Fibroblast of lung (primary cell): ENCODE data around the gene CENPN. TPM values are rescaled to one million over a fixed set of nuclear protein-coding genes. Genes with fewer than 3 reads are reported as not detected.

Experiments
- DNase-seq, 2 donors: peaks; one replicate each; pipeline versions ENCODE4 v3.0.0 to v3.0.0-alpha.2; 2010; ENCODE audit warnings: low read depth in 2 of 2
- H2AFZ ChIP-seq: 2 replicates; pipeline ENCODE4 v1.5.1; 2012; ENCODE audit warnings: low read length, control low read depth, inconsistent platforms
- H3K27ac ChIP-seq: 2 replicates; pipeline ENCODE4 v1.5.1; 2011; ENCODE audit warnings: low read length, control low read depth; ENCODE audit not compliant: insufficient read depth
- H3K27me3 ChIP-seq: 2 replicates; pipeline ENCODE4 v1.5.1; 2011; ENCODE audit warnings: mild to moderate bottlenecking, low read length; ENCODE audit not compliant: control insufficient read depth, insufficient read depth
- H3K36me3 ChIP-seq: 2 replicates; pipeline ENCODE4 v1.5.1; 2011; ENCODE audit warnings: low read length; ENCODE audit not compliant: control insufficient read depth, insufficient read depth
- H3K4me1 ChIP-seq: 2 replicates; pipeline ENCODE4 v1.5.1; 2011; ENCODE audit warnings: low read length; ENCODE audit not compliant: control insufficient read depth, insufficient read depth; ENCODE audit errors: extremely low read depth
- H3K4me2 ChIP-seq: 2 replicates; pipeline ENCODE4 v1.5.1; 2011; ENCODE audit warnings: low read length, control low read depth; ENCODE audit not compliant: insufficient read depth; ENCODE audit errors: extremely low read depth
- H3K4me3 ChIP-seq, 4 experiments: fragments of 200-600 bp in 1 of 4; sonication (generic) in 1 of 4; replicated peaks in 1 of 4; 2 replicates each; pipeline ENCODE4 v1.5.1; 2011 to 2016; ENCODE audit warnings: low read length in 4 of 4, low read depth in 3 of 4, mild to moderate bottlenecking in 3 of 4, control low read depth in 2 of 4, inconsistent platforms in 1 of 4, mixed read lengths in 1 of 4; ENCODE audit not compliant: insufficient read depth in 1 of 4; ENCODE audit errors: control extremely low read depth in 1 of 4
- H3K79me2 ChIP-seq: 2 replicates; pipeline ENCODE4 v1.5.1; 2012; ENCODE audit warnings: mild to moderate bottlenecking, low read length, inconsistent platforms; ENCODE audit not compliant: control insufficient read depth, insufficient read depth
- H3K9ac ChIP-seq: 2 replicates; pipeline ENCODE4 v1.5.1; 2011; ENCODE audit warnings: mild to moderate bottlenecking, low read length, control low read depth; ENCODE audit not compliant: insufficient read depth
- H3K9me3 ChIP-seq: 2 replicates; pipeline ENCODE4 v1.5.1; 2012; ENCODE audit warnings: low read depth, low read length; ENCODE audit not compliant: control insufficient read depth, insufficient read depth
- H4K20me1 ChIP-seq: 2 replicates; pipeline ENCODE4 v1.5.1; 2011; ENCODE audit warnings: low read length; ENCODE audit not compliant: control insufficient read depth, insufficient read depth; ENCODE audit errors: extremely low read depth
- EZH2 ChIP-seq: IDR thresholded peaks from 2 replicates; pipeline ENCODE4 v1.5.1; 2012; ENCODE audit warnings: low read length, control low read depth, mild to moderate bottlenecking; ENCODE audit errors: missing control alignments
- polyA plus RNA-seq, 2 donors: library from polyadenylated mRNA; depleted of rRNA in 1 of 2; stranded (reverse) in 1 of 2; unstranded in 1 of 2; fragments of >200 nt; gene quantifications; 2 replicates each; pipeline ENCODE4 v1.2.1, GENCODE V29; 2011 to 2012; ENCODE audit warnings: missing spikeins in 1 of 2
- total RNA-seq: library from RNA; depleted of rRNA; stranded (reverse); fragments of >200 nt; gene quantifications from 2 replicates; pipeline ENCODE4 v1.2.1, GENCODE V29; 2014
- TF ChIP-seq, protein P1 (sequence below), 2 donors: IDR thresholded peaks in 1 of 2; conservative IDR thresholded peaks in 1 of 2; 1 replicate in 1 of 2; 2 replicates in 1 of 2; pipeline ENCODE4 v1.5.1; 2011 to 2012; ENCODE audit warnings: low read length in 2 of 2, control low read depth in 1 of 2, inconsistent platforms in 1 of 2, low read depth in 1 of 2, mild to moderate bottlenecking in 1 of 2

The CENPN gene
- total and polyA plus RNA-seq, 2 donors (not counting 1 experiment from before 2014, with no cell fraction given), result 19.5 to 33.8 TPM

- Histone ChIP-seq H4K20me1 (no peaks in the 10 kb centered on the region), H3K9me3 (no peaks in the 10 kb centered on the region), H3K4me2 (peak overlapping the region; percentile 83), H3K79me2 (peaks cover 67% of the 10 kb centered on the region), H3K4me3 (peak overlapping the region in 2 of 4 experiments; percentile 85 to 97), H2AFZ (no peak overlapping the region), H3K27ac (peak overlapping the region; percentile 100), H3K27me3 (no peaks in the 10 kb centered on the region), H3K4me1 (peaks cover 2% of the 10 kb centered on the region), H3K36me3 (no peaks in the 10 kb centered on the region), H3K9ac (no peak overlapping the region)
- TF ChIP-seq EZH2, result no peak
- TF ChIP-seq, protein P1, sequence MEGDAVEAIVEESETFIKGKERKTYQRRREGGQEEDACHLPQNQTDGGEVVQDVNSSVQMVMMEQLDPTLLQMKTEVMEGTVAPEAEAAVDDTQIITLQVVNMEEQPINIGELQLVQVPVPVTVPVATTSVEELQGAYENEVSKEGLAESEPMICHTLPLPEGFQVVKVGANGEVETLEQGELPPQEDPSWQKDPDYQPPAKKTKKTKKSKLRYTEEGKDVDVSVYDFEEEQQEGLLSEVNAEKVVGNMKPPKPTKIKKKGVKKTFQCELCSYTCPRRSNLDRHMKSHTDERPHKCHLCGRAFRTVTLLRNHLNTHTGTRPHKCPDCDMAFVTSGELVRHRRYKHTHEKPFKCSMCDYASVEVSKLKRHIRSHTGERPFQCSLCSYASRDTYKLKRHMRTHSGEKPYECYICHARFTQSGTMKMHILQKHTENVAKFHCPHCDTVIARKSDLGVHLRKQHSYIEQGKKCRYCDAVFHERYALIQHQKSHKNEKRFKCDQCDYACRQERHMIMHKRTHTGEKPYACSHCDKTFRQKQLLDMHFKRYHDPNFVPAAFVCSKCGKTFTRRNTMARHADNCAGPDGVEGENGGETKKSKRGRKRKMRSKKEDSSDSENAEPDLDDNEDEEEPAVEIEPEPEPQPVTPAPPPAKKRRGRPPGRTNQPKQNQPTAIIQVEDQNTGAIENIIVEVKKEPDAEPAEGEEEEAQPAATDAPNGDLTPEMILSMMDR (conservative IDR thresholded peaks at IDR 0.05 in 1 of 2, IDR thresholded peaks at IDR 0.05 in 1 of 2; ENCODE audit: low read depth in 1 of 2, low read length in 2 of 2), result no peak
- peak in 1 of 2 donors; percentile 1 for DNase-seq
Observed at GRCh38 chr16:81008505-81008789, 1.4 kb downstream of the CENPN start.

DNA sequence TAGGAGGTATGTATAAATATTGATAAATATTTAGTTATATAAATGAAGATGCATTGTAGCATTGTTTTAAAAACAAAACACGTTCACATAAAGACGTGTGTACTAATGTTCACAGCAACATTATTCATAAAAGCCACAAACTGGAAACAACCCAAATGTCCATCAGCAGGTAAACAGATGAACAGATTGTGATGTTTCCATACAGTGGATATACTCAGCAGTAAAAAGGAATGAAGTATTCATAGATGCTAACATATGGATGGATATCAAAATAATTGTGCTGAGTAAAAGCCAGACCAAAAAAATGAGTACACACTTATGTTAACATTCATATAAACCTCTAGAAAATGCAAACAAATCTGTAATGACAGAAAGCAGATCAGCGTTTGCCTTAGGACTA is 6.0 kb downstream of the CENPN start:
- TF ChIP-seq EZH2, result no peak
- TF ChIP-seq, protein P1 (conservative IDR thresholded peaks at IDR 0.05 in 1 of 2, IDR thresholded peaks at IDR 0.05 in 1 of 2; ENCODE audit: low read depth in 1 of 2, low read length in 2 of 2), result no peak
- H3K36me3 ChIP-seq, result peaks cover 5% of the 10 kb centered on the region
- DNase-seq, result no peak

GRCh38 chr16:81014672-81015071 is 7.7 kb downstream of the CENPN start:
- H3K4me1 ChIP-seq, result no peaks in the 10 kb centered on the region
- H3K27me3 ChIP-seq, result no peaks in the 10 kb centered on the region
- no peak overlapping the region for H3K4me2 ChIP-seq
- no peak for DNase-seq
- H3K27ac ChIP-seq, result no peak overlapping the region
- H4K20me1 ChIP-seq, result no peaks in the 10 kb centered on the region
- TF ChIP-seq, protein P1 (conservative IDR thresholded peaks at IDR 0.05 in 1 of 2, IDR thresholded peaks at IDR 0.05 in 1 of 2; ENCODE audit: low read depth in 1 of 2, low read length in 2 of 2), result no peak
- TF ChIP-seq EZH2, result no peak
- no peak overlapping the region for H3K9ac ChIP-seq
- no peaks in the 10 kb centered on the region for H3K9me3 ChIP-seq
- H3K36me3 ChIP-seq, result peaks cover 5% of the 10 kb centered on the region
- H3K79me2 ChIP-seq, result peaks cover 16% of the 10 kb centered on the region
- no peak overlapping the region for H2AFZ ChIP-seq
- no peak overlapping the region for H3K4me3 ChIP-seq

More for the DNA sequence above, 6.0 kb downstream of the CENPN start:
- no peak overlapping the region for H2AFZ ChIP-seq
- no peak overlapping the region for H3K9ac ChIP-seq
- no peaks in the 10 kb centered on the region for H3K9me3 ChIP-seq
- no peak overlapping the region for H3K4me3 ChIP-seq
- H3K27ac ChIP-seq, result no peak overlapping the region
- no peaks in the 10 kb centered on the region for H4K20me1 ChIP-seq
- no peak overlapping the region for H3K4me2 ChIP-seq
- no peaks in the 10 kb centered on the region for H3K4me1 ChIP-seq
- H3K27me3 ChIP-seq, result no peaks in the 10 kb centered on the region
- peaks cover 33% of the 10 kb centered on the region for H3K79me2 ChIP-seq
